Psoas muscle (tissue), 8 donors: ENCODE measurements around the gene SYNPR. TPM values are rescaled to one million over a fixed set of nuclear protein-coding genes. Genes with fewer than 3 reads are reported as not detected.

Experiments
- ATAC-seq, 4 donors: fragments of 200-7000 bp; cut with Tn5 transposase; one replicate each; pipeline ENCODE4 v1.9.1; 2020; ENCODE audit warnings: moderate library complexity in 3 of 4, mild to moderate bottlenecking in 2 of 4
- DNase-seq, 2 donors: peaks; one replicate each; pipeline ENCODE4 v3.0.0-alpha.2; 2020
- H3K27ac ChIP-seq: fragments of 200-600 bp; one replicate; pipeline ENCODE4 v1.8.0; 2022
- H3K27me3 ChIP-seq, 3 donors: fragments of 200-600 bp in 1 of 3; one replicate each; pipeline versions ENCODE4 v1.6.1 to v1.8.0; 2013 to 2022; ENCODE audit warnings: low read length in 2 of 3, mild to moderate bottlenecking in 2 of 3, moderate library complexity in 1 of 3; ENCODE audit not compliant: insufficient read depth in 3 of 3
- H3K36me3 ChIP-seq, 2 donors: fragments of 200-600 bp in 1 of 2; one replicate each; pipeline versions ENCODE4 v1.6.1 to v1.8.0; 2013 to 2022; ENCODE audit warnings: low read depth in 1 of 2, mild to moderate bottlenecking in 1 of 2, moderate library complexity in 1 of 2; ENCODE audit not compliant: insufficient read depth in 1 of 2
- H3K4me1 ChIP-seq: fragments of 200-600 bp; one replicate; pipeline ENCODE4 v1.8.0; 2022
- H3K4me3 ChIP-seq: fragments of 200-600 bp; one replicate; pipeline ENCODE4 v1.8.0; 2022; ENCODE audit warnings: mild to moderate bottlenecking
- H3K9me3 ChIP-seq: fragments of 200-600 bp; one replicate; pipeline ENCODE4 v1.8.0; 2022
- WGBS, 3 donors: extraction: QIAGEN DNeasy Blood & Tissue Kit; methylation state at CpG; one replicate each; pipeline versions ENCODE4 v1.1.6 to v1.1.7; 2013; 5-methylcytosine and 5-hydroxymethylcytosine counted together
- intact Hi-C, 2 donors: fragments of 100-400 bp; cut with DNase I; formaldehyde crosslinking; loops; one replicate each; pipeline versions ENCODE4 v1.11.0 to v1.14.2; 2022
- polyA plus RNA-seq, 3 donors: library from polyadenylated mRNA; stranded (reverse); fragments of 200-250 nt; gene quantifications; one replicate each; pipeline ENCODE4 v1.2.3, GENCODE V29; 2013
- total RNA-seq, 4 donors: library from RNA; stranded (reverse); fragmentation: NEBNext Ultra II Directional in 2 of 4; extraction: Animal tissue kit (Norgen Biotek cat#: 25700) in 2 of 4; gene quantifications; one replicate each; pipeline versions ENCODE4 v1.2.1 to v1.2.4, GENCODE V29; 2021 to 2023
- TF ChIP-seq, protein P1 (sequence below): fragments of 200-600 bp; IDR thresholded peaks from one replicate; pipeline ENCODE4 v1.8.0; 2022; ENCODE audit warnings: antibody characterized with exemption
- donor health status: healthy with polysubstance abuse.
- donor health status: DM: no; HTN: no; CAD: no; lungs with moderate emphysema.
- donor health status: Bipolar disorder and iron deficiency.
- donor health status: healthy.
- donor health status: DM: yes; HTN: yes; CAD: no.
- donor health status: DM: no; HTN: no; CAD: no.
- donor health status: DM: no; HTN: no; CAD: no.
- donor health status: DM: yes; HTN: yes; CAD: no.

SYNPR gene
- total and polyA plus RNA-seq, 7 donors, result 0.03 TPM; not detected in 6

DNA sequence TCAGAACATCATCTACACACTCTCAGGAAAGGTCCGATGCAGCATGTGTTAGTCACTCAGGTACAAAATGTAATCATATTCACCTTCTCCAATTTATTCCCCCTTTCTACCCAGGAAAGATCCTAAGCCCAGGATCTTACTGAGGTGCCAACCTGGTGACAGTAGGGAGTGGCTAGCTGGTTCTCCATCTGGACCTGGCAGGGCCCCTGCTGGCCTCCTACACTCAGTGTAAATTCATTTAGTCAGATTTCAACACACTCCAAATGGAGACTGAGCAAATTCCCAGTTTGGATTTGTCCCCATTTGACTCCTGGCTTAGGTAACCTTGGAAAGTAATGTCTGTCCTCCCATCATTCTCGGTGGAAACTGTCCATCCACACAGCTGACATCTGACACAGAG, 47.3 kb downstream of the SYNPR start:
- Histone ChIP-seq H3K36me3 (no peaks in the 10 kb centered on the region), H3K9me3 (no peaks in the 10 kb centered on the region), H3K27me3 (no peaks in the 10 kb centered on the region), H3K4me3 (no peak overlapping the region), H3K4me1 (no peaks in the 10 kb centered on the region), H3K27ac (no peak overlapping the region)
- ATAC-seq (no peak), DNase-seq (no peak)
- TF ChIP-seq, protein P1, sequence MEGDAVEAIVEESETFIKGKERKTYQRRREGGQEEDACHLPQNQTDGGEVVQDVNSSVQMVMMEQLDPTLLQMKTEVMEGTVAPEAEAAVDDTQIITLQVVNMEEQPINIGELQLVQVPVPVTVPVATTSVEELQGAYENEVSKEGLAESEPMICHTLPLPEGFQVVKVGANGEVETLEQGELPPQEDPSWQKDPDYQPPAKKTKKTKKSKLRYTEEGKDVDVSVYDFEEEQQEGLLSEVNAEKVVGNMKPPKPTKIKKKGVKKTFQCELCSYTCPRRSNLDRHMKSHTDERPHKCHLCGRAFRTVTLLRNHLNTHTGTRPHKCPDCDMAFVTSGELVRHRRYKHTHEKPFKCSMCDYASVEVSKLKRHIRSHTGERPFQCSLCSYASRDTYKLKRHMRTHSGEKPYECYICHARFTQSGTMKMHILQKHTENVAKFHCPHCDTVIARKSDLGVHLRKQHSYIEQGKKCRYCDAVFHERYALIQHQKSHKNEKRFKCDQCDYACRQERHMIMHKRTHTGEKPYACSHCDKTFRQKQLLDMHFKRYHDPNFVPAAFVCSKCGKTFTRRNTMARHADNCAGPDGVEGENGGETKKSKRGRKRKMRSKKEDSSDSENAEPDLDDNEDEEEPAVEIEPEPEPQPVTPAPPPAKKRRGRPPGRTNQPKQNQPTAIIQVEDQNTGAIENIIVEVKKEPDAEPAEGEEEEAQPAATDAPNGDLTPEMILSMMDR, result no peak
- 72 to 73% (median 72%) methylated on average over 2 of the region's 2 CpGs for WGBS, 3 donors
- intact Hi-C loops, result no loop called here

DNA sequence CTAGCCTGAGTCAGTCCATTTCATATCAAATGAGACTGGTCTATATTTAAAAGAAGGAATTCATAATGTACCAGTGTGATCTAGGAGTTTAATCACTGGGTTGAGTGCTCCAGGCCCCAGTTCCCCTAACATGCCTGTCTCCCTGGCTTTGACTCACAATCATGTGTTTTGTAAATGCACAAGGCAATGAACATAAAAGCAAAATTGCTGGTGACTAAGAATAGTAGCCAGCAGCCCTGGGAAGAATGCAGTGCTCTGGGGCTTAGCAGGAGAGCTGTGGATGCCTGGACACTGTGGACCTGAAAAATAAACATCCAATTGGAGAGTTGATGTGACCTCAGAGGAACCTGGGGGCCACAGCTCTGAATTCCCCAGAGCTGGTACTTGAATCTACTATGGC, 50.3 kb downstream of the SYNPR start:
- Histone ChIP-seq H3K27ac (no peak overlapping the region), H3K27me3 (no peaks in the 10 kb centered on the region), H3K9me3 (no peaks in the 10 kb centered on the region), H3K4me3 (no peak overlapping the region), H3K36me3 (no peaks in the 10 kb centered on the region), H3K4me1 (no peaks in the 10 kb centered on the region)
- TF ChIP-seq, protein P1, result no peak
- no peak for DNase-seq
- no peak for ATAC-seq
- intact Hi-C loops, result no loop called here

DNA sequence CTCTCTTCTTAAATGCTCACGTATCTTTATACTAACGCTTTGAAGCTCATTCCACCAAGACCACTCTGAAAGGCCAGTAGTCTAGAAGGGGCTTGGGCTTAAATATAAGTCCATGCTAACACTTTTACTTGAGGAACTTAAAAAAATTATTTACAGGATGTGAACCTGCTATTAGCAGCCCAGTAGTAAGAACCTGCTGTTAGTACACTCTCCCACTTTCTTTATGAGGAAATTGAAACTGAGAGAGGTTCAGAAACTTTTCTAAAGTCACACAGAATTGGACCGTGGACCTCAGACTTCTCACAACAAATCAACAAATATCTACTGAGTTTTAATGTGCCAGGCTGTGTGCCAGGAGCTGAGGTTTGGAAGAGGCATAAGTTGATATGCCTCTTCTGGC, 53.4 kb downstream of the SYNPR start:
- 79 to 83% (median 82%) methylated on average over 3 of the region's 3 CpGs for WGBS, 3 donors
- Histone ChIP-seq H3K4me1 (no peaks in the 10 kb centered on the region), H3K27me3 (no peaks in the 10 kb centered on the region), H3K27ac (no peak overlapping the region), H3K9me3 (no peaks in the 10 kb centered on the region), H3K36me3 (no peaks in the 10 kb centered on the region), H3K4me3 (no peak overlapping the region)
- ATAC-seq (no peak), DNase-seq (no peak)
- TF ChIP-seq, protein P1, result no peak
- intact Hi-C loops, result no loop called here

DNA sequence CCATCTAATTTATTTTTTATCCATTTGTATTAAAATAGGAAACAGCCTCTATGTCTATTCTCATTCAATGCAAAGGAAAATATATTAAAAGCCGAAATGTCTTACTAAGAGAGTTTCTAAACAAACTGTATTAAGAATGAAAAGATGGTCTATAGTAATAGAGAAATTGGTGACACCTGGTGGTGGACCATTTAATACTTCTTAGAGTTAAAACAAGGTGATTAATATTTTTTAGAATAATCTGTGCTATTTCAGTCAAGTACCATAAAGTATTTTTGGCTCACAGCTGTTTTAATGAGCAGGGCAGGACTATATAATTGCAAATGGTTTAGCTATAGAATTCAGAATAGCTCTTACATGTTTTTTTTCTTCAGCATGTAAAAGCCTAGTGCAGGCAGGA, 55.7 kb downstream of the SYNPR start:
- H3K36me3 ChIP-seq, result no peaks in the 10 kb centered on the region
- no peak for DNase-seq
- WGBS, 3 donors, result 78 to 86% (median 85%) methylated on average over 1 of the region's 1 CpG
- TF ChIP-seq, protein P1, result no peak
- ATAC-seq, result no peak
- H3K27me3 ChIP-seq, result no peaks in the 10 kb centered on the region
- no peaks in the 10 kb centered on the region for H3K9me3 ChIP-seq
- no peak overlapping the region for H3K4me3 ChIP-seq
- intact Hi-C loops, result no loop called here
- no peak overlapping the region for H3K27ac ChIP-seq
- H3K4me1 ChIP-seq, result no peaks in the 10 kb centered on the region

DNA sequence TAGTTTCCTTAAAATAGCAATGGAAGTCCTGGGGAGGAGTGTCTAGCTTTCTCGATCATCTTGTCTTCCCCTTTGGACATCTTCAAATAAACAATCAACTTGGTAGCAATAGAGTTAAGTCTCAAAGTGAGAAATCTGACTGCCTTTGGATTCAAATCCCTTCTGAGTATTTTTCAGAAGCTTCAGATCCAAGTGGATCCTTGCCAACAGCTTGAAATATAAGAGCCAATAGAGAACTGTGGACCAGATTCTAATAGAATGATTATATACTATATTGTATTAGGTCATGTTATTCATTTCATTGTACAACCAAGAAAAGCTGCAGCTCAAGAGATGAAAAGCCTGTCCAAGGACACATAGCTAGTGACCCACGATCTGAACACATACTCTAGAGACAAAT, 60.2 kb downstream of the SYNPR start:
- WGBS, 3 donors, result 44 to 55% (median 53%) methylated on average over 2 of the region's 2 CpGs
- no peaks in the 10 kb centered on the region for H3K9me3 ChIP-seq
- no peaks in the 10 kb centered on the region for H3K4me1 ChIP-seq
- no peak overlapping the region for H3K27ac ChIP-seq
- no peaks in the 10 kb centered on the region for H3K36me3 ChIP-seq
- ATAC-seq, result no peak
- DNase-seq, result no peak
- TF ChIP-seq, protein P1, result no peak
- no peaks in the 10 kb centered on the region for H3K27me3 ChIP-seq
- no peak overlapping the region for H3K4me3 ChIP-seq
- intact Hi-C loops, result no loop called here
